HS-5 (cell line): ENCODE results near the gene TEN1.

Experiments used
- DNase-seq: peaks from one replicate; pipeline ENCODE4 v3.0.0-alpha.2; 2012; ENCODE audit warnings: low read depth

Gene TEN1

DNA sequence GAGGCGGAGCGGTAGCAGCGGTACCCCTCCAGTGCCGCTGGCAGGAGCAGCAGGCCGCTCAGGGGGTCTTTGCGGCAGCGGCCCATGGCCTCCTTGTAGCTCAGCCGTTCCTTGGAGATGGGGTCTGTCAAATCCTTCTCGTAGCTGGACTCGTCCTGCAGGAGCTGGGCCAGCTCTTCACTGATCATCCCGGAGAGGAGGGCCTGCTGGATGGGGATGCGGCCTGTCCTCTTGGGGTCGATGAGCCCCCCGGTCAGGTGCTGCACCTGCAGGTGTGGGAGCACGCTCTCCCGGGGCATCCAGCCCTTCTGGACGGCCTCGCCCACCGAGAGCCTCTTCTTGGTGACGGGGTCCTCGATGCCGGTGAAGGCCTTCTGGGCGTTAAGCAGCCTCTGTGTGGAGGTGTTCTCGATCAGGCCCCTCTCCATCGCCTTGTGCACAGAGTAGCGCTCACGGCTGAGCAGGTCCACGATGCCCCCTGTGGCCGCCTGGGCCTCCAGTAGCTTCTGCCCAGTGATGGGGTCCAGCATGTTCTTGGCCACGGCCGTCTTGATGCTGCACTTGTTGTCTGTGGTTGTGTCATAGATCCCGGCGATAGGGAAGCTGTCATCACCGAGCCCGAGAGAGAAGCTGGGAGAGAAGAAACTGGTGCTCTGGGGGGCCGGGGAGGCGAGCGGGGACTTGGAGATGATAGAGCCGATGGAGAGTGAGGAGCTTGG, 28.2 kb downstream of the TEN1 start:
- DNase-seq = no peak

DNA sequence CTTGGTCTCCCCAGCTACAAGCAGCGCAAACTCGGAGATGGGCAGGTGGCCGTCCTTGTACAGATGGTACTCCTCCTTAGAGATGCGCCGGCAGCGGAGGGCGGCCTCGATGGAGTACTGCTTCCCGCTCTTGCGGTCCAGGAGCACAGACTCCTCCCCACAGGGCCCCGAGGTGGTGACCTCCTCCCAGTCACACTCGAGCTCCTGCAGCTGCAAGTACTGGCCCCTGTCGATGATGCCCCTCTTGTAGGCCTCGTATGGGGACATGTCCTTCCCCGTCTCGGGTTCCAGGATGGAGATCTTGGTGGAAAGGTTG, 28.8 kb downstream of the TEN1 start:
- DNase-seq = no peak

- DNase-seq = no peak
These were observed 29.2 kb downstream of the TEN1 start for GRCh38 chr17:76008208-76008607.

DNA sequence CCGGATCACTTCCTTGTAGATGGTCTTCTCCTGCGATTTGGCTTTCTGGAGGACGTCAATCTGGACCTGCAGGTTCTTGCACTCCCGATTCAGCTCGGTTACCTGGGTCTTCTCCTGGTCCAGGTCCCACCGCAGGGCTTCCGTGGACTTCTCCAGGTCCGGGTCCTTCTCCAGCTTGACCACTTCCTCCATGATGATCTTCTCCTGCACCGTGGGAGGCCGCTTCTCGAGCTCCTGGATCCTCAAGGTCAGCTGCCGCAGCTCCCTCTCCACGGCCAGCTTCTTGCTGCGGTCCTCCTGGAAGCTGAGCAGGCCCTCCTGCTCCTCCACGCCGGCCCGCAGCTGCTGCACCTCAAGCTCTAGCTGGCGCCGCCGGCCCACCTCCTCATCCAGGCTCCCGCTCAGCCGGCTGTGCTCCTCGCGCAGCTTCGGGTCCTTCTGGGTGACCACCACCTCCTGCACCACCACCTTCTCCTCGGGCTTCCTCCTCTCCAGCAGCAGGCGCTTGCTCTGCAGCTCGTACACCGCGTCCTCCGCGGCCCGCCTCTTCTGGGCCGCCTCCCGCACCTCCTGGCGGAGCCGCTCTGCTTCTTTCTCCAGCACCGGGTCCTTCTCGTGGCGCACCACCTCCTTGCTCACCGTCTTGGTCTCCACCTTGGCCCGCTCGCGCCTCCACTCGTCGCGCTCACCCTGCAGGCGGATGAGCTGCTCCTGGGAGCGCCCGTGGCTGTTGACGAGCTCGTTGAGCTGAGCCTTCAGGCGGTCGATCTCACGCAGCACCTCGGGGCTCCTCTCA, 29.8 kb downstream of the TEN1 start:
- DNase-seq = no peak

DNA sequence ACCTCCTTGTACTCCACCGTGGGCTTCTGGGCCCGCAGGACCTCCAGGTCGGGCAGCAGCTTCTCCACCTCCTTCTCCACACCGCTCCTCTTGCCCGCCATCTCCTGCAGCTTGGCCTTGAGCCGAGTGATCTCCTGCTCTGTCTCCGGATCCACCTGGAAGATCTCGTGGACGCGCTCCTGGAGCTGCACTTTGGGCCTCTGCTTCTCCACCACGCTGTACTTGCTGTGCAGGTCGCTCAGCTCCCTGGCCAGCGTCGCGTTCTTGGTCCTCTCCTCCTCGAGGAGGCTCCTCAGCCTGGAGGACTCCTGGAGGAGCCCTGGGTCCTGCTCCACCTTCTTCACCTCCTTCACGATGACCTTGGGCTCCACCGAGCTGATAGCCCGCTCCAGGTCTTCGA, 30.4 kb downstream of the TEN1 start:
- no peak for DNase-seq

DNA sequence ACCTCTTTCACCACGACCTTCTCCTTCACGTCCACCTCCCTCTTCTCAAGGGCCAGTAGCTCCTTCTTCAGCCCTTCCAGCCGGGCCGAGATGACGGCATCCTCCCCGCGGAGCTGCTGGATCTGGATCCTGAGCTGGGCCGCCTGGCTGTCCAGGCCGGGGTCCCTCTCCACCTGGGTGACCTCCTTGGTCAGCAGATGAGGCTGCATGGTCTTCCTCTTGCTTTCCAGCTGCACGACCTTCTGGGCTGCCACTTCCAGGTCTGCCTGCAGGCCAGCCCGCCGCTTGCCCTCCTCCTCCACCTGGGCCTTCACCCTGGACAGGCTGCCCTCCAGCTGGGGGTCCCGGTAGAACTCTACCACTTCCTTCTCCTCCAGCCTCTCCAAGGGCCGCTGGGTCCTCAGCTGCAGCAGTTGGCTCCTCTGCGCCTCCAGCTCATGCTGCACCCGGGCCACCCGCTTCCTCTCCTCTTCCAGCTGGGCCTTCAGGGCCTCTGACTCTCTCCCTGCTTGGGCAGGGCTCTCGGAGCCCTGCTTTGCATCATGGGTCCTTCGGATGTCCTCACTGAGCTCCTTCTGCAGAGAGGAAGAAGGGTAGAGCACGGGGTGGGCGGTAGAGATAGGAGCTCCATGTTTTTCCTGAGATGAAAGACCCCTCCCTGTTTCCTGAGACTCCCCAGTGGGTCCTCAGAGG, 31.1 kb downstream of the TEN1 start:
- no peak for DNase-seq

DNA sequence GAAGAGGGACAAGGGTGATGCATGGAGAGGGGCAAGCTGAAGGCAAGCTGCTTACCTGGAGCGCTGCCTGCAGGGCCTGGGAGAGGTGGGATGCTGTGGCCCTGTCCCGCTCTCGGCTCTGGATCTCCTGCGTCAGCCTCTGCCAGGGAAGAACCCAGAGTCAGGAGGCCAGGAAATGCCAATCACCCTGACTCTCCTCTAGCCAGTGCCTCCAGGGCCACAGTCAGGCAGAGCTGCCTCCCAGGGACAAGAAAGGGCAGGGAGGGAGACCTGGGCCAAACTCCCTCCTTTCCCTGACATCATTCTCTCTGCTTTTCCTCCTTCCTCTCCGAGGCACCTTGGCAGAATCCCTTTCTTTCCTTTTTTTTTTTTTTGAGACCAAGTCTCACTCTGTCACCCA, 32.9 kb downstream of the TEN1 start:
- no peak for DNase-seq

DNA sequence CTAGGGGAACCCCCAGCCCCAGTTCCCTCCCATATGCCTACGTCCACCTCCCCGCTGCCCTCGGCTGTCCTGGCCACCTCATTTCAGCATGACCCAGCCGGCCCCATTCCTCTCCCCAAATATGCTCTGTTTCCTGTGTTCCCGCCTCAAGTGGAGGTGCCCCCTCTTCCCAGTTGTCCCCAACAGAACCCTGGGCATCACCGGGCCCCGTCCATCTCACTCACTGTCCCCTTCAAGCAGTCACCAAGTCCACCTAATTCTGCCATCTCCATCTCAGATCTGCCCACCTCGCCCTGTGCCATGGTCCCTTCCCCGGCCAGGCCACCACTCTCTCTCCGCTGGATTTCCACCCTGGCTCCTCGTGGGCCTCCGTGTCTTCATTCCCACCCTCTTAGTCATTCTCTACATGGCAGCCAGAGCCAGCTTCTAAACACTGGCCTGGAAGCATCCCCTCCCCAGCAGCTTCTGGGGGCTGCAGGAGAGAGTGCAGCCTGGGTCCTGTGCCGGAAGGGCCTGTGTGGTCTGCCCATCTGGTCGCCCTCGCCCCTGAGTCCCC, 34.4 kb downstream of the TEN1 start:
- DNase-seq = no peak

- no peak for DNase-seq
These were observed 35.3 kb downstream of the TEN1 start for GRCh38 chr17:76014100-76014924.

DNA sequence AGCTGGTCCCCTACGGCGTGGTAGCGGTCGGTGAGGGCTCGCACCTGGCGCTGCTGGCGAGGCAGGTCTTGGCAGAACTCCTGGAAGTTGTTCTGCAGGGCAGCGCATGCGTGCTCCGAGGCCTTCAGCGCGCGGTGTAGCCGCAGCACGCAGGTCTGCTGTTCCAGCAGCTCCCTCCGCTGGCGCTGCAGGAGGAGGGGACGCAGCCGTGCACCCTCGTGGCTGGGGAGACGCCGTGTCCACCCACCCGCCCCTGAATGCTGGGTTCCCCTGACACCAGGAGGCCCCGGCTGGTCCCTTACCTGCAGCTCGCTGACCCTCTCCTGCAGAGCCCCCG, 35.9 kb downstream of the TEN1 start:
- no peak for DNase-seq

DNA sequence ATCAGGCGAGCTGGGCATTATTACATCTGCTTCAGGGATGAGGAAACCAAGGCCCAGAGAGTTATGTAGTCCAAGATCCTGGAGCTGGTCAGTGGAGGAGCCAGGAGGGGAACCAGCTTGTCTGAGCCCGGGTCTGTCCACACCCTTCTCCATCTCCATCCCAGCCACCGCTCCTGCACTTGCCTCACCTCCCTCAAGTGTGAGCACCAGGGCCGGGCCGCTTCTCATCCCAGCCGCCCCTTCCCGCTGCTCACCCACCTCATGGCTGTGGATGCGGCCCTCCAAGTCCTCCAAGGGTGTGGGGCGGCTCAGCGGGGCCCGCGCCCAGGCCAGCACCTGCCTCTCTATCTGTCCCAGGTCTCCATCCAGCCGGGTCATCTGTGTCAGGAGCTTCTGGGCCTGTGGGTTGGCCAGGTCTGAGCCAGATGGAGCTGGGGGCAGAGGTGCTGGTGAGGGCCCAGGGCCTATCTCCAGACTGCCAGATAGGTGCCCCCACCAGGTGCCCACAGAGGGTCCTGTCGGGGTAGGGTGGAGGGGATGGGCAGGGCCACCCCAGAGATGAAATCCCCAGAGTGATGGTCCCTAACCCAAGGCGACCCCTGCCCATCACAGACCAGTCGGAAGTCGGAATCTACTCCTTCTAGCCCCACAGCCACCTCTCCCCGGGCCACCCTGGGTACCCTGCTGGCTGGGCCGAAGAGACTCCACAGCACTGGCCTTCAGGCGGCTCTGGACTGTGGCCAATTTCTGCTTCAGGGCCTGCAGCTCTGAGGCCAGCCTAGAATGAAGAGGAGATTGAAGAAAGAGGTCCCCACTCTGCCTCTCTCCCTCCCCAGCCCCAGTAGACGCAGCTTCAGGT, 38.7 kb downstream of the TEN1 start:
- DNase-seq = no peak

GRCh38 chr17:76018340-76018680, 39.3 kb downstream of the TEN1 start:
- no peak for DNase-seq

DNA sequence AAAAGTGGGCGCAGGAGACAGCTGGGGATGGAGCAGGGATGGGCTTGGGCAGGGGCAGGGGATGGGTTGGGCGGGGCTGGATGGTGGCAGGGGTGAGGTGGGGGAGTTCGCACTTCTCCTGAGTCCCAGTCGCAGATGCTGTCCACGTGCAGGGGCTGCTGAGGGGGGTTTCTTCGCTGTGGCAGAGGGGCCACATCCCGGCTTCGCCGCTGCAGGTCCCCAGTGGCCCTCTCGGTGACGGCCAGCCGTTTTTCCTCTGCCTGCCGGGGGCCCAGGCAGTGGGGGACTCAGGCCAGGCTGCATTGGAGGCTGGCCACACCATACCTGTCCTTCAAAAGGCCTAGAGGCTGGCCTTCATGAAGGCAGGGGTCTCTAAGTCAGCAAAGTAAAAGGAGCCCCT, 39.8 kb downstream of the TEN1 start:
- DNase-seq = no peak

- no peak for DNase-seq
These were observed 40.9 kb downstream of the TEN1 start for GRCh38 chr17:76019833-76020467.

DNA sequence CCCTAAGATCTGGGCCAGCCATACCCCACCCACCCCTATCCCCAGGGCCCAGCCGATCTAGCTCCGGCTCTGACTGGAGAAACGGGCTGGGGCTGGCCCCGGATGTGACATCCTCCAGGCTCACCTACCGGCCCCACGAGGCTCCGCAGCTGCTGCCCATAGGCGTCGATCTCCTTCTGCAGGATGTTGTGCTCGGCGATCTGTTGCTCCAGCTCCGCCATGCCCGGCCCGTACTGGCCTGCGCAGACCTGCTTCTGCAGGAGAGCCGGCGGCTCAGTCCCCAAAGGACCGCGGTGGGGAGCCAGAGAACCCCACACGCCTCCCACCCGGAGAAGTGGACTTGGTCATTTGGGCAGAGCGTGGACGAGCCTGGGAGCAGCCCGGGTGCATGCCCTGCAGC, 43.2 kb downstream of the TEN1 start:
- DNase-seq = no peak

DNA sequence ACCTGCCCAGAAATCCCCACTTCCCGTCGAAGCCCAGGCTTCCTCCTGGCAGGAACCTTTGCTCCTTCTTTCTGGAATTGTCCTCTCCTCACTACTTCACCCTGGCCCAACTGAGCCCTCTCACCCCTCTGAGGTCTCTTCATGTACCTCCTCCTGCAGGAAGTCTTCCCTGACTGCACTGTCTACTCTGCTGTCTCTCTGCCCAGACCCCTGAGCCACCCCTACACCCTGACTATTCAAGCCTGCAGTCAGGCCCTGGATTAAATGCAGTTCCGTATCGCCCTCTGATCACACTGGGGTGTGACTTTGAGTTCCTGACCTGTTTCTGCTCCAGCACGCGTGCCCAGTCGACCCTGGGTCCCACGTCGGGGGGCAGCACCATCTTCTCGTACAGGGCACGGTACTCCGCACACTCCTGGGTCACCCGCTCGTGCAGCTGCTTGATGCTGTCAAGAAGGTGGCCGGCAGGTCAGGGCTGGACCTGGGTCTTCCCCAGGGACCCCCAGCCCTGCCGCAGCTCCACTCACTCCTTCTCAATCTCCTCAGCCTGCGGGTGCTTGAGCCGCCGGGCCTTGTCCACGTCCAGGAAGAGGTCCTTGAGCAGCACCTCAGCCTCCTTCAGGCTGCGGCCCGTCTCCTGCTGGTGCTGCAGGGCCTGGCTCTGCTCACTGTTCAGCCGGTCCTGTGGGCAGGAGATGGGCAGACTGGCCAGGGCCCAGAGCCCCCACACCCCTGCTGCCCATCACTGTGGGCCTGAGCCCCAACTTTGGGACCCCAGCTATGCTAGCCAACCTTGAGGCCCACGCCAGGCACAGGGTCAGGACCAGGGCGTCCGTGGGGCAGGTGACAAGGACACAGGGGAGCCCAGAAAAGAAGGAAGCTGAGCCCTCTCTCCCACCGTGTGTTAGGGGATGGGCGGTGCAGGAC, 44.2 kb downstream of the TEN1 start:
- no peak for DNase-seq

GRCh38 chr17:76023900-76024237, 44.8 kb downstream of the TEN1 start:
- no peak for DNase-seq

GRCh38 chr17:76024353-76024752, 45.3 kb downstream of the TEN1 start:
- no peak for DNase-seq

- DNase-seq = no peak
These were observed 46.3 kb downstream of the TEN1 start for GRCh38 chr17:76025294-76025693.

GRCh38 chr17:76026714-76027158, 47.7 kb downstream of the TEN1 start:
- DNase-seq = no peak
